ENCODE data around the gene ABCC8. TPM values are rescaled to one million over a fixed set of nuclear protein-coding genes. Genes with fewer than 3 reads are reported as not detected.
A peak's percentile ranks its signal among the peaks of the same experiment; 100 is the strongest.

The ABCC8 gene
- total and polyA plus RNA-seq, 2 donors (not counting 1 experiment from before 2014, with no cell fraction given), result 0.03 to 0.17 TPM

GRCh38 chr11:17351510-17352176, 125.0 kb downstream of the ABCC8 start, which contains the start of gene NCR3LG1:
Gene NCR3LG1 (plus strand): TSS chr11:17351800. CDS start chr11:17351970, 170 bp downstream.
- TF ChIP-seq EZH2 (IDR thresholded peaks at IDR 0.05; ENCODE audit: borderline replicate concordance, insufficient read depth, low read depth, low read length, poor library complexity, severe bottlenecking), result no peak
- TF ChIP-seq, protein P1, sequence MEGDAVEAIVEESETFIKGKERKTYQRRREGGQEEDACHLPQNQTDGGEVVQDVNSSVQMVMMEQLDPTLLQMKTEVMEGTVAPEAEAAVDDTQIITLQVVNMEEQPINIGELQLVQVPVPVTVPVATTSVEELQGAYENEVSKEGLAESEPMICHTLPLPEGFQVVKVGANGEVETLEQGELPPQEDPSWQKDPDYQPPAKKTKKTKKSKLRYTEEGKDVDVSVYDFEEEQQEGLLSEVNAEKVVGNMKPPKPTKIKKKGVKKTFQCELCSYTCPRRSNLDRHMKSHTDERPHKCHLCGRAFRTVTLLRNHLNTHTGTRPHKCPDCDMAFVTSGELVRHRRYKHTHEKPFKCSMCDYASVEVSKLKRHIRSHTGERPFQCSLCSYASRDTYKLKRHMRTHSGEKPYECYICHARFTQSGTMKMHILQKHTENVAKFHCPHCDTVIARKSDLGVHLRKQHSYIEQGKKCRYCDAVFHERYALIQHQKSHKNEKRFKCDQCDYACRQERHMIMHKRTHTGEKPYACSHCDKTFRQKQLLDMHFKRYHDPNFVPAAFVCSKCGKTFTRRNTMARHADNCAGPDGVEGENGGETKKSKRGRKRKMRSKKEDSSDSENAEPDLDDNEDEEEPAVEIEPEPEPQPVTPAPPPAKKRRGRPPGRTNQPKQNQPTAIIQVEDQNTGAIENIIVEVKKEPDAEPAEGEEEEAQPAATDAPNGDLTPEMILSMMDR (IDR thresholded peaks at IDR 0.05), result no peak
- Histone ChIP-seq H3K27ac (ENCODE audit: low read length in 2 of 2) (no peak within 1 kb of the TSS), H3K79me2 (ENCODE audit: control insufficient read depth, insufficient read depth, low read length) (no peaks in the 10 kb centered on the region), H3K27me3 (replicated peaks in 1 of 4; ENCODE audit: control extremely low read depth in 1 of 4, control insufficient read depth in 3 of 4, insufficient read depth in 4 of 4, low read length in 3 of 4) (peaks cover 0 to 34% (median 21%) of the 10 kb centered on the region in 4 experiments), H3K4me1 (ENCODE audit: control insufficient read depth in 2 of 2, insufficient read depth in 2 of 2, low read length in 2 of 2) (peaks cover 29 to 34% of the 10 kb centered on the region in 2 donors), H3K4me2 (replicated peaks; ENCODE audit: low read depth, low read length, poor library complexity, severe bottlenecking) (peak within 1 kb of the TSS; percentile 99), H3K4me3 (ENCODE audit: control extremely low read depth in 1 of 5, extremely low read depth in 1 of 5, insufficient read depth in 1 of 5, low read depth in 2 of 5, low read length in 4 of 5) (peak within 1 kb of the TSS; percentile 51 to 78 (median 62)), H3K9ac (ENCODE audit: low read length) (peak within 1 kb of the TSS; percentile 78), H3K36me3 (replicated peaks in 1 of 2; ENCODE audit: control extremely low read depth in 1 of 2, control insufficient read depth in 1 of 2, extremely low read depth in 1 of 2, insufficient read depth in 2 of 2, low read length in 1 of 2) (no peaks in the 10 kb centered on the region), H2AFZ (ENCODE audit: insufficient read depth, low read depth, low read length, poor library complexity, severe bottlenecking) (peak within 1 kb of the TSS; percentile 86), H4K20me1 (ENCODE audit: control insufficient read depth, insufficient read depth, low read length, poor library complexity, severe bottlenecking) (no peaks in the 10 kb centered on the region), H3K9me3 (ENCODE audit: control extremely low read depth in 1 of 3, control insufficient read depth in 2 of 3, insufficient read depth in 1 of 3, low read length in 2 of 3) (peaks cover 0 to 22% (median 1%) of the 10 kb centered on the region in 3 donors)
- intact Hi-C loops (cut with micrococcal nuclease), result loop anchor here (2.0 to 10.0 kb wide), 4 partner anchors 75 to 617 kb away; partner anchors contain the start of genes C11orf58, NUCB2 and RPS13
- CTCF ChIA-PET, result interaction anchor here (0.7 kb wide), 1 partner anchor 1703 kb away, joined by 3 read pairs; no protein-coding TSS in a partner anchor
- Mint-ChIP-seq H3K9me3 (ENCODE audit: insufficient read depth) (no peaks in the 10 kb centered on the region), H3K4me1 (peaks cover 32% of the 10 kb centered on the region), H3K27ac (peak within 1 kb of the TSS; percentile 76), H3K27me3 (peaks cover 37% of the 10 kb centered on the region), H3K4me3 (peak within 1 kb of the TSS; percentile 95)
- POLR2A ChIA-PET, result no interaction called here
- DNase-seq, result peak; percentile 80
- ATAC-seq (ENCODE audit: low read depth), result peak; percentile 52
- under 1% methylated on average over 53 of the region's 61 CpGs for WGBS (ENCODE audit: insufficient coverage)

DNA sequence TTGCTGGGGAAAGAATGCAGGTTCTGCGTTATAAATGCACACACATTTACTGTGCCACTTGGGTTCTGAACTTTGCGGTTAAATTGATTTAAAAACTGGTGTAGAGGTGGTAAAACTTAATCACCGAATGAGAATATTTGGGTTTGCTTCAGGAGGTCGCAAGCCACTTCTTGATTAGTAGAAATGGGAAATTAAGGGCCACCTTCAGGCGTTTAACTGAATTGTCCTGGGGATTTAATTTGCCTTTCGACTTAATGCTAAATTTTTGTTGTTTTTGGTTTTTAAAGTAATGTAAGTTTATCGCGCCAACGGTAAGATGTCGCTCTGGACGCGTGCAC, 125.5 kb downstream of the ABCC8 start:
- H3K27me3 Mint-ChIP-seq, result peaks cover 37% of the 10 kb centered on the region
- no peak overlapping the region for H3K27ac ChIP-seq (ENCODE audit: low read length in 2 of 2)
- TF ChIP-seq EZH2 (IDR thresholded peaks at IDR 0.05; ENCODE audit: borderline replicate concordance, insufficient read depth, low read depth, low read length, poor library complexity, severe bottlenecking), result no peak
- TF ChIP-seq, protein P1 (IDR thresholded peaks at IDR 0.05), result no peak
- H3K36me3 ChIP-seq (replicated peaks in 1 of 2; ENCODE audit: control extremely low read depth in 1 of 2, control insufficient read depth in 1 of 2, extremely low read depth in 1 of 2, insufficient read depth in 2 of 2, low read length in 1 of 2), result no peaks in the 10 kb centered on the region
- H2AFZ ChIP-seq (ENCODE audit: insufficient read depth, low read depth, low read length, poor library complexity, severe bottlenecking), result peak overlapping the region; percentile 86
- CTCF ChIA-PET, result no interaction called here
- H3K4me3 Mint-ChIP-seq, result peak overlapping the region; percentile 95
- H3K4me2 ChIP-seq (replicated peaks; ENCODE audit: low read depth, low read length, poor library complexity, severe bottlenecking), result peak overlapping the region; percentile 99
- 24% methylated on average over 12 of the region's 12 CpGs for whole genome bisulfite sequencing (ENCODE audit: insufficient coverage)
- peaks cover 0 to 20% (median 1%) of the 10 kb centered on the region in 3 donors for H3K9me3 ChIP-seq (ENCODE audit: control extremely low read depth in 1 of 3, control insufficient read depth in 2 of 3, insufficient read depth in 1 of 3, low read length in 2 of 3)
- H3K79me2 ChIP-seq (ENCODE audit: control insufficient read depth, insufficient read depth, low read length), result no peaks in the 10 kb centered on the region
- intact Hi-C loops (cut with micrococcal nuclease), result loop anchor here (5.0 to 10.0 kb wide), 3 partner anchors 119 to 616 kb away; partner anchors contain the start of genes C11orf58 and RPS13
- H3K4me1 ChIP-seq (ENCODE audit: control insufficient read depth in 2 of 2, insufficient read depth in 2 of 2, low read length in 2 of 2), result peaks cover 29 to 34% of the 10 kb centered on the region in 2 donors
- H4K20me1 ChIP-seq (ENCODE audit: control insufficient read depth, insufficient read depth, low read length, poor library complexity, severe bottlenecking), result no peaks in the 10 kb centered on the region
- H3K4me3 ChIP-seq (ENCODE audit: control extremely low read depth in 1 of 5, extremely low read depth in 1 of 5, insufficient read depth in 1 of 5, low read depth in 2 of 5, low read length in 4 of 5), result peak overlapping the region; percentile 51 to 78 (median 61)
- peak overlapping the region; percentile 78 for H3K9ac ChIP-seq (ENCODE audit: low read length)
- POLR2A ChIA-PET, result no interaction called here
- H3K27ac Mint-ChIP-seq, result peak overlapping the region; percentile 34
- ATAC-seq (ENCODE audit: low read depth), result no peak
- H3K9me3 Mint-ChIP-seq (ENCODE audit: insufficient read depth), result no peaks in the 10 kb centered on the region
- DNase-seq, result no peak
- H3K27me3 ChIP-seq (replicated peaks in 1 of 4; ENCODE audit: control extremely low read depth in 1 of 4, control insufficient read depth in 3 of 4, insufficient read depth in 4 of 4, low read length in 3 of 4), result peaks cover 0 to 34% (median 21%) of the 10 kb centered on the region in 4 experiments
- peaks cover 32% of the 10 kb centered on the region for H3K4me1 Mint-ChIP-seq

All from B cell (primary cell).